GM23338 (cell line): ENCODE measurements around the gene TXNRD1. TPM values are rescaled to one million over a fixed set of nuclear protein-coding genes. Genes with fewer than 3 reads are reported as not detected.

Experiments
- ATAC-seq: fragments of 200-7000 bp; cut with Tn5 transposase; 3 replicates; pipeline ENCODE4 v1.9.1; 2020
- DNase-seq: peaks from one replicate; pipeline ENCODE4 v3.0.0-alpha.2; 2015; ENCODE audit warnings: low spot score
- H2AFZ ChIP-seq: fragments of 200-600 bp; sonication (generic); 2 replicates; pipeline ENCODE4 v1.8.0; 2016; ENCODE audit warnings: antibody characterized with exemption, mild to moderate bottlenecking, moderate library complexity
- H3F3A ChIP-seq: fragments of 200-600 bp; sonication (generic); replicated peaks from 2 replicates; pipeline ENCODE4 v1.8.0; 2017; ENCODE audit warnings: antibody characterized with exemption, mixed run types, low read depth
- H3K27ac ChIP-seq: fragments of 200-600 bp; sonication (generic); 2 replicates; pipeline ENCODE4 v1.6.1; 2016; ENCODE audit warnings: low read depth
- H3K27me3 ChIP-seq: fragments of 200-600 bp; sonication (generic); 2 replicates; pipeline ENCODE4 v1.8.0; 2016; ENCODE audit warnings: mild to moderate bottlenecking, mixed run types, moderate library complexity; ENCODE audit not compliant: insufficient read depth
- H3K36me3 ChIP-seq: fragments of 200-600 bp; sonication (generic); 2 replicates; pipeline ENCODE4 v1.8.0; 2016; ENCODE audit warnings: mild to moderate bottlenecking; ENCODE audit not compliant: insufficient read depth
- H3K4me1 ChIP-seq: fragments of 200-600 bp; sonication (generic); 2 replicates; pipeline ENCODE4 v1.8.0; 2016; ENCODE audit warnings: mild to moderate bottlenecking, moderate library complexity; ENCODE audit not compliant: insufficient read depth
- H3K4me2 ChIP-seq: fragments of 200-600 bp; sonication (generic); 2 replicates; pipeline ENCODE4 v1.7.1; 2017; ENCODE audit warnings: mixed run types
- H3K4me3 ChIP-seq: fragments of 200-600 bp; sonication (generic); 2 replicates; pipeline ENCODE4 v1.6.1; 2016; ENCODE audit warnings: mixed run types
- H3K79me2 ChIP-seq: fragments of 200-600 bp; sonication (generic); replicated peaks from 2 replicates; pipeline ENCODE4 v1.8.0; 2017; ENCODE audit warnings: mild to moderate bottlenecking; ENCODE audit not compliant: insufficient read depth
- H3K9me2 ChIP-seq: fragments of 200-600 bp; sonication (generic); 2 replicates; pipeline ENCODE4 v1.8.0; 2017; ENCODE audit not compliant: insufficient read depth
- H4K20me1 ChIP-seq: fragments of 200-600 bp; sonication (generic); replicated peaks from 2 replicates; pipeline ENCODE4 v1.8.0; 2017; ENCODE audit warnings: mild to moderate bottlenecking; ENCODE audit not compliant: insufficient read depth
- H3K27ac Mint-ChIP-seq: 2 replicates; pipeline ENCODE4 v1.8.0; 2020; ENCODE audit warnings: inconsistent platforms, mild to moderate bottlenecking, moderate library complexity, mixed read lengths
- H3K27me3 Mint-ChIP-seq: 3 replicates; pipeline ENCODE4 v1.8.0; 2022; ENCODE audit warnings: low read depth, mild to moderate bottlenecking, moderate library complexity, mixed read lengths, inconsistent platforms; ENCODE audit not compliant: insufficient read depth, poor library complexity
- H3K36me3 Mint-ChIP-seq: 3 replicates; pipeline ENCODE4 v1.8.0; 2021; ENCODE audit warnings: low read depth, mild to moderate bottlenecking, inconsistent platforms, moderate library complexity, mixed read lengths
- H3K4me1 Mint-ChIP-seq: 3 replicates; pipeline ENCODE4 v1.8.0; 2020; ENCODE audit warnings: mild to moderate bottlenecking, inconsistent platforms, mixed read lengths
- H3K4me3 Mint-ChIP-seq: 3 replicates; pipeline ENCODE4 v1.8.0; 2021; ENCODE audit warnings: moderate library complexity, mild to moderate bottlenecking, inconsistent platforms, mixed read lengths
- H3K9me3 Mint-ChIP-seq: 3 replicates; pipeline ENCODE4 v1.8.0; 2020; ENCODE audit warnings: moderate library complexity, mild to moderate bottlenecking, inconsistent platforms, mixed read lengths
- CREB1 ChIP-seq: fragments of 250-450 bp; sonication (Bioruptor Pico); IDR thresholded peaks from 2 replicates; pipeline ENCODE4 v1.5.0; 2020; ENCODE audit warnings: low read depth, mild to moderate bottlenecking, moderate library complexity
- EZH2 ChIP-seq: fragments of 200-600 bp; sonication (generic); IDR thresholded peaks from one replicate; pipeline ENCODE4 v1.8.0; 2017; ENCODE audit warnings: antibody characterized with exemption, mild to moderate bottlenecking, low read depth; ENCODE audit not compliant: unreplicated experiment
- EZH2phosphoT487 ChIP-seq: fragments of 200-600 bp; sonication (generic); IDR thresholded peaks from one replicate; pipeline ENCODE4 v1.8.1; 2018; ENCODE audit warnings: antibody characterized with exemption; ENCODE audit not compliant: unreplicated experiment
- NANOG ChIP-seq: IDR thresholded peaks from 2 replicates; pipeline ENCODE4 v1.6.1; 2016; ENCODE audit warnings: antibody characterized with exemption, borderline replicate concordance
- POLR2AphosphoS5 ChIP-seq: IDR thresholded peaks from 2 replicates; pipeline ENCODE4 v1.6.1; 2016; ENCODE audit warnings: antibody characterized with exemption, low read depth
- STAT1 ChIP-seq: IDR thresholded peaks from one replicate; pipeline ENCODE4 v1.6.1; 2016; ENCODE audit warnings: antibody characterized with exemption; ENCODE audit not compliant: unreplicated experiment
- ZNF114 ChIP-seq: fragments of 250-450 bp; sonication (Bioruptor Pico); IDR thresholded peaks from 2 replicates; pipeline ENCODE4 v1.5.0; 2020; ENCODE audit warnings: mild to moderate bottlenecking, moderate library complexity
- ZNF331 ChIP-seq: fragments of 250-450 bp; sonication (Bioruptor Pico); IDR thresholded peaks from 2 replicates; pipeline ENCODE4 v1.5.0; 2020; ENCODE audit warnings: low read depth, mild to moderate bottlenecking, moderate library complexity
- polyA plus RNA-seq: library from polyadenylated mRNA; unstranded; fragments of >200 nt; fragmentation: Nextera tagmentation; extraction: Ambion mirVana; gene quantifications from 2 replicates; pipeline ENCODE4 v1.2.1, GENCODE V29; 2016
- total RNA-seq: library from RNA; depleted of rRNA; stranded (reverse); fragments of >200 nt; shearing (Covaris generic); gene quantifications from 2 replicates; pipeline ENCODE4 v1.2.3, GENCODE V29; 2014
- TF ChIP-seq, protein P1 (sequence below): fragments of 250-450 bp; sonication (Bioruptor Pico); IDR thresholded peaks from 2 replicates; pipeline ENCODE4 v1.5.0; 2020; ENCODE audit warnings: mild to moderate bottlenecking, moderate library complexity
- TF ChIP-seq, protein P2 (sequence below): IDR thresholded peaks from one replicate; pipeline ENCODE4 v1.6.1; 2018; ENCODE audit warnings: antibody characterized with exemption; ENCODE audit not compliant: unreplicated experiment
- TF ChIP-seq, protein P3 (sequence below), 2 experiments: fragments of 200-600 bp in 1 of 2; sonication (generic) in 1 of 2; conservative IDR thresholded peaks; 2 replicates each; pipeline versions ENCODE4 v1.5.1 to v1.6.1; 2016 to 2017; ENCODE audit warnings: antibody characterized with exemption in 2 of 2, low read depth in 2 of 2, mild to moderate bottlenecking in 2 of 2, moderate library complexity in 1 of 2

Gene TXNRD1
- total and polyA plus RNA-seq, 2 experiments from 2014 or later: 115 to 127 TPM

DNA sequence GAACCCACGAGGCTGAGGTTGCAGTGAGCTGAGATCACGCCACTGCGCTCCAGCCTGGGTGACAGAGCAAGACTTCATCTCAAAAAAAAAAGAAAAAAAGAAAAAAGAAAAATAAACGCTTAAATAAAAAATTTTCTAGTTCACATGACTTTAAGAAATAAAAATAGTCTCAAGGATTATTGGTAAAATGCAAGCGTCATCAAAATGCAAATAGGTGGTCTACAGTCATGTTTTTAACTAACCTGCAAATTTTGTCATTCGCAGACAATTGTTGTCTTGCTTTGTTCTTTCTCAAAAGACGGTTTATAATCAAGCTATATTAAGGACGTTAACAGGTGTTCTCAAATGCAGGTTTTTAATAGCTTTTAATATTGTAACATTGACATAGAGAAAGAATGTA is 22.4 kb downstream of the TXNRD1 start:
- H3K36me3 ChIP-seq: peaks cover 12% of the 10 kb centered on the region; the same call in 1 of the 2 replicates
- no peak for DNase-seq
- no peak for TF ChIP-seq ZNF114
- TF ChIP-seq, protein P1, sequence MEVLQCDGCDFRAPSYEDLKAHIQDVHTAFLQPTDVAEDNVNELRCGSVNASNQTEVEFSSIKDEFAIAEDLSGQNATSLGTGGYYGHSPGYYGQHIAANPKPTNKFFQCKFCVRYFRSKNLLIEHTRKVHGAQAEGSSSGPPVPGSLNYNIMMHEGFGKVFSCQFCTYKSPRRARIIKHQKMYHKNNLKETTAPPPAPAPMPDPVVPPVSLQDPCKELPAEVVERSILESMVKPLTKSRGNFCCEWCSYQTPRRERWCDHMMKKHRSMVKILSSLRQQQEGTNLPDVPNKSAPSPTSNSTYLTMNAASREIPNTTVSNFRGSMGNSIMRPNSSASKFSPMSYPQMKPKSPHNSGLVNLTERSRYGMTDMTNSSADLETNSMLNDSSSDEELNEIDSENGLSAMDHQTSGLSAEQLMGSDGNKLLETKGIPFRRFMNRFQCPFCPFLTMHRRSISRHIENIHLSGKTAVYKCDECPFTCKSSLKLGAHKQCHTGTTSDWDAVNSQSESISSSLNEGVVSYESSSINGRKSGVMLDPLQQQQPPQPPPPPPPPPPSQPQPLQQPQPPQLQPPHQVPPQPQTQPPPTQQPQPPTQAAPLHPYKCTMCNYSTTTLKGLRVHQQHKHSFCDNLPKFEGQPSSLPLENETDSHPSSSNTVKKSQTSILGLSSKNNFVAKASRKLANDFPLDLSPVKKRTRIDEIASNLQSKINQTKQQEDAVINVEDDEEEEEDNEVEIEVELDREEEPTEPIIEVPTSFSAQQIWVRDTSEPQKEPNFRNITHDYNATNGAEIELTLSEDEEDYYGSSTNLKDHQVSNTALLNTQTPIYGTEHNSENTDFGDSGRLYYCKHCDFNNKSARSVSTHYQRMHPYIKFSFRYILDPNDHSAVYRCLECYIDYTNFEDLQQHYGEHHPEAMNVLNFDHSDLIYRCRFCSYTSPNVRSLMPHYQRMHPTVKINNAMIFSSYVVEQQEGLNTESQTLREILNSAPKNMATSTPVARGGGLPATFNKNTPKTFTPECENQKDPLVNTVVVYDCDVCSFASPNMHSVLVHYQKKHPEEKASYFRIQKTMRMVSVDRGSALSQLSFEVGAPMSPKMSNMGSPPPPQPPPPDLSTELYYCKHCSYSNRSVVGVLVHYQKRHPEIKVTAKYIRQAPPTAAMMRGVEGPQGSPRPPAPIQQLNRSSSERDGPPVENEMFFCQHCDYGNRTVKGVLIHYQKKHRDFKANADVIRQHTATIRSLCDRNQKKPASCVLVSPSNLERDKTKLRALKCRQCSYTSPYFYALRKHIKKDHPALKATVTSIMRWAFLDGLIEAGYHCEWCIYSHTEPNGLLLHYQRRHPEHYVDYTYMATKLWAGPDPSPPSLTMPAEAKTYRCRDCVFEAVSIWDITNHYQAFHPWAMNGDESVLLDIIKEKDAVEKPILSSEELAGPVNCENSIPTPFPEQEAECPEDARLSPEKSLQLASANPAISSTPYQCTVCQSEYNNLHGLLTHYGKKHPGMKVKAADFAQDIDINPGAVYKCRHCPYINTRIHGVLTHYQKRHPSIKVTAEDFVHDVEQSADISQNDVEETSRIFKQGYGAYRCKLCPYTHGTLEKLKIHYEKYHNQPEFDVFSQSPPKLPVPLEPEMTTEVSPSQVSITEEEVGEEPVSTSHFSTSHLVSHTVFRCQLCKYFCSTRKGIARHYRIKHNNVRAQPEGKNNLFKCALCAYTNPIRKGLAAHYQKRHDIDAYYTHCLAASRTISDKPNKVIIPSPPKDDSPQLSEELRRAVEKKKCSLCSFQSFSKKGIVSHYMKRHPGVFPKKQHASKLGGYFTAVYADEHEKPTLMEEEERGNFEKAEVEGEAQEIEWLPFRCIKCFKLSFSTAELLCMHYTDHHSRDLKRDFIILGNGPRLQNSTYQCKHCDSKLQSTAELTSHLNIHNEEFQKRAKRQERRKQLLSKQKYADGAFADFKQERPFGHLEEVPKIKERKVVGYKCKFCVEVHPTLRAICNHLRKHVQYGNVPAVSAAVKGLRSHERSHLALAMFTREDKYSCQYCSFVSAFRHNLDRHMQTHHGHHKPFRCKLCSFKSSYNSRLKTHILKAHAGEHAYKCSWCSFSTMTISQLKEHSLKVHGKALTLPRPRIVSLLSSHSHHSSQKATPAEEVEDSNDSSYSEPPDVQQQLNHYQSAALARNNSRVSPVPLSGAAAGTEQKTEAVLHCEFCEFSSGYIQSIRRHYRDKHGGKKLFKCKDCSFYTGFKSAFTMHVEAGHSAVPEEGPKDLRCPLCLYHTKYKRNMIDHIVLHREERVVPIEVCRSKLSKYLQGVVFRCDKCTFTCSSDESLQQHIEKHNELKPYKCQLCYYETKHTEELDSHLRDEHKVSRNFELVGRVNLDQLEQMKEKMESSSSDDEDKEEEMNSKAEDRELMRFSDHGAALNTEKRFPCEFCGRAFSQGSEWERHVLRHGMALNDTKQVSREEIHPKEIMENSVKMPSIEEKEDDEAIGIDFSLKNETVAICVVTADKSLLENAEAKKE (CRISPR knock-in tag): no peak
- TF ChIP-seq STAT1: no peak
- no peak for TF ChIP-seq EZH2
- TF ChIP-seq ZNF331 (CRISPR knock-in tag): no peak
- TF ChIP-seq, protein P2, sequence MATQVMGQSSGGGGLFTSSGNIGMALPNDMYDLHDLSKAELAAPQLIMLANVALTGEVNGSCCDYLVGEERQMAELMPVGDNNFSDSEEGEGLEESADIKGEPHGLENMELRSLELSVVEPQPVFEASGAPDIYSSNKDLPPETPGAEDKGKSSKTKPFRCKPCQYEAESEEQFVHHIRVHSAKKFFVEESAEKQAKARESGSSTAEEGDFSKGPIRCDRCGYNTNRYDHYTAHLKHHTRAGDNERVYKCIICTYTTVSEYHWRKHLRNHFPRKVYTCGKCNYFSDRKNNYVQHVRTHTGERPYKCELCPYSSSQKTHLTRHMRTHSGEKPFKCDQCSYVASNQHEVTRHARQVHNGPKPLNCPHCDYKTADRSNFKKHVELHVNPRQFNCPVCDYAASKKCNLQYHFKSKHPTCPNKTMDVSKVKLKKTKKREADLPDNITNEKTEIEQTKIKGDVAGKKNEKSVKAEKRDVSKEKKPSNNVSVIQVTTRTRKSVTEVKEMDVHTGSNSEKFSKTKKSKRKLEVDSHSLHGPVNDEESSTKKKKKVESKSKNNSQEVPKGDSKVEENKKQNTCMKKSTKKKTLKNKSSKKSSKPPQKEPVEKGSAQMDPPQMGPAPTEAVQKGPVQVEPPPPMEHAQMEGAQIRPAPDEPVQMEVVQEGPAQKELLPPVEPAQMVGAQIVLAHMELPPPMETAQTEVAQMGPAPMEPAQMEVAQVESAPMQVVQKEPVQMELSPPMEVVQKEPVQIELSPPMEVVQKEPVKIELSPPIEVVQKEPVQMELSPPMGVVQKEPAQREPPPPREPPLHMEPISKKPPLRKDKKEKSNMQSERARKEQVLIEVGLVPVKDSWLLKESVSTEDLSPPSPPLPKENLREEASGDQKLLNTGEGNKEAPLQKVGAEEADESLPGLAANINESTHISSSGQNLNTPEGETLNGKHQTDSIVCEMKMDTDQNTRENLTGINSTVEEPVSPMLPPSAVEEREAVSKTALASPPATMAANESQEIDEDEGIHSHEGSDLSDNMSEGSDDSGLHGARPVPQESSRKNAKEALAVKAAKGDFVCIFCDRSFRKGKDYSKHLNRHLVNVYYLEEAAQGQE: no peak
- no peak for TF ChIP-seq NANOG
- no peak for TF ChIP-seq CREB1 (CRISPR knock-in tag)
- TF ChIP-seq POLR2AphosphoS5: no peak
- TF ChIP-seq, protein P3, sequence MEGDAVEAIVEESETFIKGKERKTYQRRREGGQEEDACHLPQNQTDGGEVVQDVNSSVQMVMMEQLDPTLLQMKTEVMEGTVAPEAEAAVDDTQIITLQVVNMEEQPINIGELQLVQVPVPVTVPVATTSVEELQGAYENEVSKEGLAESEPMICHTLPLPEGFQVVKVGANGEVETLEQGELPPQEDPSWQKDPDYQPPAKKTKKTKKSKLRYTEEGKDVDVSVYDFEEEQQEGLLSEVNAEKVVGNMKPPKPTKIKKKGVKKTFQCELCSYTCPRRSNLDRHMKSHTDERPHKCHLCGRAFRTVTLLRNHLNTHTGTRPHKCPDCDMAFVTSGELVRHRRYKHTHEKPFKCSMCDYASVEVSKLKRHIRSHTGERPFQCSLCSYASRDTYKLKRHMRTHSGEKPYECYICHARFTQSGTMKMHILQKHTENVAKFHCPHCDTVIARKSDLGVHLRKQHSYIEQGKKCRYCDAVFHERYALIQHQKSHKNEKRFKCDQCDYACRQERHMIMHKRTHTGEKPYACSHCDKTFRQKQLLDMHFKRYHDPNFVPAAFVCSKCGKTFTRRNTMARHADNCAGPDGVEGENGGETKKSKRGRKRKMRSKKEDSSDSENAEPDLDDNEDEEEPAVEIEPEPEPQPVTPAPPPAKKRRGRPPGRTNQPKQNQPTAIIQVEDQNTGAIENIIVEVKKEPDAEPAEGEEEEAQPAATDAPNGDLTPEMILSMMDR (conservative IDR thresholded peaks at IDR 0.05; ENCODE audit: low read depth in 2 of 2): no peak
- no peak for TF ChIP-seq EZH2phosphoT487
- peaks cover 38% of the 10 kb centered on the region for H3K9me3 Mint-ChIP-seq
- H3K36me3 Mint-ChIP-seq: peaks cover 19% of the 10 kb centered on the region
- H3K27ac ChIP-seq: no peak overlapping the region
- peaks cover 7% of the 10 kb centered on the region for H3K27me3 Mint-ChIP-seq
- no peak overlapping the region for H3K4me2 ChIP-seq
- no peaks in the 10 kb centered on the region for H4K20me1 ChIP-seq
- no peak overlapping the region for H3K27ac Mint-ChIP-seq
- ATAC-seq: no peak
- no peaks in the 10 kb centered on the region for H3K79me2 ChIP-seq
- H3K4me3 Mint-ChIP-seq: no peak overlapping the region
- H3K9me2 ChIP-seq: no peaks in the 10 kb centered on the region
- no peak overlapping the region for H3K4me3 ChIP-seq
- no peaks in the 10 kb centered on the region for H3F3A ChIP-seq
- no peaks in the 10 kb centered on the region for H3K4me1 Mint-ChIP-seq
- H2AFZ ChIP-seq: no peak overlapping the region
- no peaks in the 10 kb centered on the region for H3K27me3 ChIP-seq
- H3K4me1 ChIP-seq: no peaks in the 10 kb centered on the region
